ENCODE data around the gene PRKAR2B. TPM values are rescaled to one million over a fixed set of nuclear protein-coding genes. Genes with fewer than 3 reads are reported as not detected.

PRKAR2B gene
- total and polyA plus RNA-seq, 2 donors (not counting 1 experiment from before 2014, with no cell fraction given): 6.5 to 14.7 TPM

DNA sequence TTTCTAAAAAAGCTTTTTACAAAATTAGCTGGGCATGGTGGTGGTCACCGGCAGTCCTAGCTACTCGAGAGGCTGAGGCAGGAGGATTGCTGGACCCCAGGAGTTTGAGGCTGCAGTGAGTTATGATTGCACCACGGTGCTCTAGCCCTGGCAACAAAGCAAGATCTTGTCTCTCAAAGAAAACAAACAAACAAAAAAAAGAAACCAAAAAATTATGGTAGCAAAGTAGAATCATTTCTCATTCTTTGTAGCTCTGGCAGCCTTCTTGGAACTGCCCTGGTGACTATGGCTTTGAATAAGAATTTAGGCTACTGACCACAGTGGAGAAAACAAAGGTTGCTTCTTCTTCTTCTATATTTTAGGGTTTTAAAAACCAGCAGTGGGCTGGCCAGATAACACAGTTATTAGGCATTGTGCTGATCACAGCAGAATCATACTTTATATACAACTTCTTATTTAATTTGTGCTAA lies 41.9 kb upstream of the PRKAR2B start:
- TF ChIP-seq, protein P1, sequence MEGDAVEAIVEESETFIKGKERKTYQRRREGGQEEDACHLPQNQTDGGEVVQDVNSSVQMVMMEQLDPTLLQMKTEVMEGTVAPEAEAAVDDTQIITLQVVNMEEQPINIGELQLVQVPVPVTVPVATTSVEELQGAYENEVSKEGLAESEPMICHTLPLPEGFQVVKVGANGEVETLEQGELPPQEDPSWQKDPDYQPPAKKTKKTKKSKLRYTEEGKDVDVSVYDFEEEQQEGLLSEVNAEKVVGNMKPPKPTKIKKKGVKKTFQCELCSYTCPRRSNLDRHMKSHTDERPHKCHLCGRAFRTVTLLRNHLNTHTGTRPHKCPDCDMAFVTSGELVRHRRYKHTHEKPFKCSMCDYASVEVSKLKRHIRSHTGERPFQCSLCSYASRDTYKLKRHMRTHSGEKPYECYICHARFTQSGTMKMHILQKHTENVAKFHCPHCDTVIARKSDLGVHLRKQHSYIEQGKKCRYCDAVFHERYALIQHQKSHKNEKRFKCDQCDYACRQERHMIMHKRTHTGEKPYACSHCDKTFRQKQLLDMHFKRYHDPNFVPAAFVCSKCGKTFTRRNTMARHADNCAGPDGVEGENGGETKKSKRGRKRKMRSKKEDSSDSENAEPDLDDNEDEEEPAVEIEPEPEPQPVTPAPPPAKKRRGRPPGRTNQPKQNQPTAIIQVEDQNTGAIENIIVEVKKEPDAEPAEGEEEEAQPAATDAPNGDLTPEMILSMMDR (conservative IDR thresholded peaks at IDR 0.05 in 1 of 2, IDR thresholded peaks at IDR 0.05 in 1 of 2; ENCODE audit: low read depth in 1 of 2, low read length in 2 of 2): no peak
- no peak for TF ChIP-seq EZH2 (IDR thresholded peaks at IDR 0.05; ENCODE audit: low read length, missing control alignments)
- no peak for DNase-seq (ENCODE audit: low read depth in 2 of 2)
- no peak overlapping the region for H3K4me3 ChIP-seq (replicated peaks in 1 of 4; ENCODE audit: control extremely low read depth in 1 of 4, insufficient read depth in 1 of 4, low read depth in 3 of 4, low read length in 4 of 4)

DNA sequence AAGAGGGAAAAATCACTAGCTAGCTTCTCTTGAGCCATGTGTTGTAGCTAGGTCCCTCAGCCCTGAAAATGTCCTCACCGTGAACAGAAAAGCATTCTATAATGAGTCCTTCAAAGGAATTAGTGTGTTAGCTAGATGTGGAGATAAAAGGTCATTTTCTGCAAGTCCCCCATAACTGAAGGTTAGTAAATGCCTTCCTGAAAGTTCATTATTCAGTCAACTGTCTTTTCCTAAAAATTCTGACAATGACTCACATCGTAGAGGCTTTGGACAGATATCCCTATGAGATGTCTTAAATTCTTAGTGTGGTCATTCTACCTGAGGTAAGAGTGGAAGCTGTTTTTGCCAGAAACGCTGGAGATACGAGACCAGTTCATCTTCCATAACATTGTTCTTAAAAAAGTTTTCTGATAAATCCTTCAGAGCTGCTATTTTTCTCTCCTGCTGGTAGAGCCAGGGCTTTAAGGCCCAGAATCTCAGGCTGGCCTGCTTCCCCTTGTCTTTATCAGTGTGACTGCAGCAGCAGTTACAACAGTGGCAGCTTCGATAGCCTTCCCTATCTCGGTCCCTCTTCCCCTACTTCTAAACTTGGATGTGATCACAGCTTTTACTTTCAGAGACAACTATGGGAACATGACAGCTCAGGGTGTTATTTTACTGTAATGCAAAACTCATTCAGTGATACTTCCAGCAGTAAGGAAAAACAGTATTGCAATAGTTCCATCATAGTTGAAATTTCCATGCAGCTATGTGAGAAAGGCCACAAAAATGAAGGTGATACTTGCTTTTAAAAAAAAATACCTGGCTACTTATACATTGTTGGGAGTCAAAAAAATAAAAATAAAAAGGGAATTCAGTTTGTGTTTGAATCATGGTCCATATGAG lies 37.3 kb upstream of the PRKAR2B start:
- Histone ChIP-seq H3K79me2 (ENCODE audit: control insufficient read depth, insufficient read depth, low read length) (no peaks in the 10 kb centered on the region), H3K4me3 (replicated peaks in 1 of 4; ENCODE audit: control extremely low read depth in 1 of 4, insufficient read depth in 1 of 4, low read depth in 3 of 4, low read length in 4 of 4) (no peak overlapping the region), H3K4me2 (ENCODE audit: extremely low read depth, insufficient read depth, low read length) (no peak overlapping the region), H3K9ac (ENCODE audit: insufficient read depth, low read length) (no peak overlapping the region), H4K20me1 (ENCODE audit: control insufficient read depth, extremely low read depth, insufficient read depth, low read length) (no peaks in the 10 kb centered on the region), H3K27me3 (ENCODE audit: control insufficient read depth, insufficient read depth, low read length) (no peaks in the 10 kb centered on the region), H3K9me3 (ENCODE audit: control insufficient read depth, insufficient read depth, low read depth, low read length) (no peaks in the 10 kb centered on the region), H3K4me1 (ENCODE audit: control insufficient read depth, extremely low read depth, insufficient read depth, low read length) (no peaks in the 10 kb centered on the region), H2AFZ (ENCODE audit: low read length) (no peak overlapping the region), H3K36me3 (ENCODE audit: control insufficient read depth, insufficient read depth, low read length) (no peaks in the 10 kb centered on the region), H3K27ac (ENCODE audit: insufficient read depth, low read length) (no peak overlapping the region)
- TF ChIP-seq EZH2 (IDR thresholded peaks at IDR 0.05; ENCODE audit: low read length, missing control alignments): no peak
- TF ChIP-seq, protein P1 (conservative IDR thresholded peaks at IDR 0.05 in 1 of 2, IDR thresholded peaks at IDR 0.05 in 1 of 2; ENCODE audit: low read depth in 1 of 2, low read length in 2 of 2): no peak
- DNase-seq (ENCODE audit: low read depth in 2 of 2): no peak

More for the DNA sequence above, 41.9 kb upstream of the PRKAR2B start:
- H3K36me3 ChIP-seq (ENCODE audit: control insufficient read depth, insufficient read depth, low read length): no peaks in the 10 kb centered on the region
- no peaks in the 10 kb centered on the region for H3K27me3 ChIP-seq (ENCODE audit: control insufficient read depth, insufficient read depth, low read length)
- no peak overlapping the region for H2AFZ ChIP-seq (ENCODE audit: low read length)
- H3K4me2 ChIP-seq (ENCODE audit: extremely low read depth, insufficient read depth, low read length): no peak overlapping the region
- H3K79me2 ChIP-seq (ENCODE audit: control insufficient read depth, insufficient read depth, low read length): no peaks in the 10 kb centered on the region
- H4K20me1 ChIP-seq (ENCODE audit: control insufficient read depth, extremely low read depth, insufficient read depth, low read length): no peaks in the 10 kb centered on the region
- H3K9me3 ChIP-seq (ENCODE audit: control insufficient read depth, insufficient read depth, low read depth, low read length): no peaks in the 10 kb centered on the region
- H3K9ac ChIP-seq (ENCODE audit: insufficient read depth, low read length): no peak overlapping the region
- H3K4me1 ChIP-seq (ENCODE audit: control insufficient read depth, extremely low read depth, insufficient read depth, low read length): no peaks in the 10 kb centered on the region
- H3K27ac ChIP-seq (ENCODE audit: insufficient read depth, low read length): no peak overlapping the region

DNA sequence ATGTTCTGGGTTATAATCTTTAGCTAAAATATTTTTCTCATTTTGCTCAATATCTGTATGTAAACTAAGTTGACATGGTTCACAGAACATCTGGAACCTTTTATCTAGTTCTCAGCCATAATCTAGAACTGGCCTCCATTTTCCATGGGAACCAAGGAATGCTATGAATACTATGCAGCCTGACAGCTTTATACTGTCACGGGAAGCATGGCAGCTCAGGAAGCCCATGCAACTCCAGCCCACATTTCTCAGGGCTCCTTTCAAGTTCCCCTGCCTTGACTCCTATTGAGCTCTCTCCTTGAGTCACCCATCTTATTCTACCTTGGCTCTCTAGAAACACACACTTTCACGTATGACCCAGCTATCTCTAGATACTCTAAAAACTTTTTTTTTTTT lies 36.6 kb upstream of the PRKAR2B start:
- Histone ChIP-seq H3K36me3 (ENCODE audit: control insufficient read depth, insufficient read depth, low read length) (no peaks in the 10 kb centered on the region), H3K4me2 (ENCODE audit: extremely low read depth, insufficient read depth, low read length) (no peak overlapping the region), H3K9me3 (ENCODE audit: control insufficient read depth, insufficient read depth, low read depth, low read length) (no peaks in the 10 kb centered on the region), H4K20me1 (ENCODE audit: control insufficient read depth, extremely low read depth, insufficient read depth, low read length) (no peaks in the 10 kb centered on the region), H3K27me3 (ENCODE audit: control insufficient read depth, insufficient read depth, low read length) (no peaks in the 10 kb centered on the region), H3K4me1 (ENCODE audit: control insufficient read depth, extremely low read depth, insufficient read depth, low read length) (no peaks in the 10 kb centered on the region), H3K9ac (ENCODE audit: insufficient read depth, low read length) (no peak overlapping the region), H3K27ac (ENCODE audit: insufficient read depth, low read length) (no peak overlapping the region), H3K4me3 (replicated peaks in 1 of 4; ENCODE audit: control extremely low read depth in 1 of 4, insufficient read depth in 1 of 4, low read depth in 3 of 4, low read length in 4 of 4) (no peak overlapping the region), H3K79me2 (ENCODE audit: control insufficient read depth, insufficient read depth, low read length) (no peaks in the 10 kb centered on the region), H2AFZ (ENCODE audit: low read length) (no peak overlapping the region)
- no peak for TF ChIP-seq EZH2 (IDR thresholded peaks at IDR 0.05; ENCODE audit: low read length, missing control alignments)
- TF ChIP-seq, protein P1 (conservative IDR thresholded peaks at IDR 0.05 in 1 of 2, IDR thresholded peaks at IDR 0.05 in 1 of 2; ENCODE audit: low read depth in 1 of 2, low read length in 2 of 2): no peak
- DNase-seq (ENCODE audit: low read depth in 2 of 2): no peak
